Measurements from ENCODE around the gene PRCC. TPM values are rescaled to one million over a fixed set of nuclear protein-coding genes. Genes with fewer than 3 reads are reported as not detected.
A peak's percentile ranks its signal among the peaks of the same experiment; 100 is the strongest.

PRCC gene
- total and polyA plus RNA-seq, 2 of the 13 experiments (the other 11 are each of a cell fraction or from before 2014, with no cell fraction given): 24.2 to 40.5 TPM

DNA sequence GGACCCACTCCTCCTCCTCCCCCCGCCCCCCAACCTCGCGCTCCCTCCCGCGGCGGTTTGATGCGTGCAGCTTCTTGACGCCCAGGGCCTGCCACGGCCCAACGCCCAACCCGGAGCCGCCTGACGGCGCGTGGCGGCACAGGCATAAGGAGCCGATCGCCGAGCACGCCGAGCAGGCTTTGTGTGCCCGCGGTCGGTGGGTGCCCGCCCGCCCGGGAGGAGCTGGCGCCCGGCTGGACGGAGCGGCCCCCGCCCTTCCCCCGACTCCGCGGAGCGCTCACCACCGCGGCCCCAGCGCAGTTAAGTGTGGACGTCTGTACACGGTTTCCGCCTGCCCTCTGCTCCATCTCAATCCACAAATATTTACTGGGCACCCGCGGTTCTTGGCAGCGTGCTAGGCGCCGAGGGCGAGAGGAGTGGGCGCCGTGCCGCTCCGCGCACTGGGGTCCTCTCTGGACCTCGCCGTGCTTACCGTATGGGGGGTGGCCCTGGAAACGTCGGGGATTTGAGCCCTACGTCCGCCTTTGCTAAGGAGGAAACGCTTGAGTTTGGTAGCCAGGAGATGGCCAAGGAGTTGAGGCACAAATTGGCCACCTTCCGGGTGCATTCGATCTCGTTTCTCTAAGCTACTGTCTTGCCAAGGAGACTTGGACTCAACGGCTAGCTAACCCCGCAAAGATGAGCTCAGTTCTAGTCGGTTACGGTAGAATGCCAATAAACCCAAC lies 15.4 kb upstream of the PRCC start (continued):
- TF ChIP-seq, protein P1, sequence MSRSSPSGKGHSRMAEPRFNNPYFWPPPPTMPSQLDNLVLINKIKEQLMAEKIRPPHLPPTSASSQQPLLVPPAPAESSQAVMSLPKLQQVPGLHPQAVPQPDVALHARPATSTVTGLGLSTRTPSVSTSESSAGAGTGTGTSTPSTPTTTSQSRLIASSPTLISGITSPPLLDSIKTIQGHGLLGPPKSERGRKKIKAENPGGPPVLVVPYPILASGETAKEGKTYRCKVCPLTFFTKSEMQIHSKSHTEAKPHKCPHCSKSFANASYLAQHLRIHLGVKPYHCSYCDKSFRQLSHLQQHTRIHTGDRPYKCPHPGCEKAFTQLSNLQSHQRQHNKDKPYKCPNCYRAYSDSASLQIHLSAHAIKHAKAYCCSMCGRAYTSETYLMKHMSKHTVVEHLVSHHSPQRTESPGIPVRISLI (CRISPR knock-in tag; IDR thresholded peaks at IDR 0.05; ENCODE audit: borderline replicate concordance): no peak
- TF ChIP-seq, protein P2, sequence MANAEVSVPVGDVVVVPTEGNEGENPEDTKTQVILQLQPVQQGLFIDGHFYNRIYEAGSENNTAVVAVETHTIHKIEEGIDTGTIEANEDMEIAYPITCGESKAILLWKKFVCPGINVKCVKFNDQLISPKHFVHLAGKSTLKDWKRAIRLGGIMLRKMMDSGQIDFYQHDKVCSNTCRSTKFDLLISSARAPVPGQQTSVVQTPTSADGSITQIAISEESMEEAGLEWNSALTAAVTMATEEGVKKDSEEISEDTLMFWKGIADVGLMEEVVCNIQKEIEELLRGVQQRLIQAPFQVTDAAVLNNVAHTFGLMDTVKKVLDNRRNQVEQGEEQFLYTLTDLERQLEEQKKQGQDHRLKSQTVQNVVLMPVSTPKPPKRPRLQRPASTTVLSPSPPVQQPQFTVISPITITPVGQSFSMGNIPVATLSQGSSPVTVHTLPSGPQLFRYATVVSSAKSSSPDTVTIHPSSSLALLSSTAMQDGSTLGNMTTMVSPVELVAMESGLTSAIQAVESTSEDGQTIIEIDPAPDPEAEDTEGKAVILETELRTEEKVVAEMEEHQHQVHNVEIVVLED (CRISPR knock-in tag; IDR thresholded peaks at IDR 0.05; ENCODE audit: borderline replicate concordance): peak; percentile 86
- TF ChIP-seq AKAP8 (CRISPR knock-in tag; IDR thresholded peaks at IDR 0.05) (0 out of 2 replicates have a peak, but pooled peaks have one; percentile 44), BHLHE40 (IDR thresholded peaks at IDR 0.05; ENCODE audit: low read length) (peak; percentile 61; the same call in 1 of the 2 replicates), BRD4 (CRISPR knock-in tag; IDR thresholded peaks at IDR 0.05) (peak; percentile 60; the same call in 1 of the 2 replicates), MBD4 (IDR thresholded peaks at IDR 0.05; ENCODE audit: borderline replicate concordance, low read length) (no peak), CCDC6 (CRISPR knock-in tag; IDR thresholded peaks at IDR 0.05) (peak; percentile 57), GLI4 (CRISPR knock-in tag; IDR thresholded peaks at IDR 0.05; ENCODE audit: borderline replicate concordance) (no peak), ZNF674 (CRISPR knock-in tag; IDR thresholded peaks at IDR 0.05; ENCODE audit: low read depth) (no peak), ZNF749 (CRISPR knock-in tag; IDR thresholded peaks at IDR 0.05; ENCODE audit: borderline replicate concordance) (0 out of 2 replicates have a peak, but pooled peaks have one; percentile 64), KDM1A (CRISPR knock-in tag; IDR thresholded peaks at IDR 0.05) (no peak), IKZF4 (CRISPR knock-in tag; IDR thresholded peaks at IDR 0.05; ENCODE audit: borderline replicate concordance, low read depth, not compliant biosample characterization) (no peak), NR1H2 (CRISPR knock-in tag; IDR thresholded peaks at IDR 0.05; ENCODE audit: borderline replicate concordance, low read depth) (no peak), SSRP1 (CRISPR knock-in tag; IDR thresholded peaks at IDR 0.05) (no peak), THYN1 (CRISPR knock-in tag; IDR thresholded peaks at IDR 0.05; ENCODE audit: borderline replicate concordance, low read depth) (no peak), SMAD3 (CRISPR knock-in tag; IDR thresholded peaks at IDR 0.05) (no peak), HNF4A (CRISPR knock-in tag; IDR thresholded peaks at IDR 0.05) (no peak; the same call in 1 of the 2 replicates), ATAD3A (CRISPR knock-in tag; IDR thresholded peaks at IDR 0.05) (no peak), KLF12 (CRISPR knock-in tag; IDR thresholded peaks at IDR 0.05; ENCODE audit: borderline replicate concordance) (peak; percentile 90), ZNF180 (CRISPR knock-in tag; IDR thresholded peaks at IDR 0.05; ENCODE audit: borderline replicate concordance, low read depth) (no peak), ZNF256 (CRISPR knock-in tag; conservative IDR thresholded peaks at IDR 0.05) (no peak)
- TF ChIP-seq, protein P3, sequence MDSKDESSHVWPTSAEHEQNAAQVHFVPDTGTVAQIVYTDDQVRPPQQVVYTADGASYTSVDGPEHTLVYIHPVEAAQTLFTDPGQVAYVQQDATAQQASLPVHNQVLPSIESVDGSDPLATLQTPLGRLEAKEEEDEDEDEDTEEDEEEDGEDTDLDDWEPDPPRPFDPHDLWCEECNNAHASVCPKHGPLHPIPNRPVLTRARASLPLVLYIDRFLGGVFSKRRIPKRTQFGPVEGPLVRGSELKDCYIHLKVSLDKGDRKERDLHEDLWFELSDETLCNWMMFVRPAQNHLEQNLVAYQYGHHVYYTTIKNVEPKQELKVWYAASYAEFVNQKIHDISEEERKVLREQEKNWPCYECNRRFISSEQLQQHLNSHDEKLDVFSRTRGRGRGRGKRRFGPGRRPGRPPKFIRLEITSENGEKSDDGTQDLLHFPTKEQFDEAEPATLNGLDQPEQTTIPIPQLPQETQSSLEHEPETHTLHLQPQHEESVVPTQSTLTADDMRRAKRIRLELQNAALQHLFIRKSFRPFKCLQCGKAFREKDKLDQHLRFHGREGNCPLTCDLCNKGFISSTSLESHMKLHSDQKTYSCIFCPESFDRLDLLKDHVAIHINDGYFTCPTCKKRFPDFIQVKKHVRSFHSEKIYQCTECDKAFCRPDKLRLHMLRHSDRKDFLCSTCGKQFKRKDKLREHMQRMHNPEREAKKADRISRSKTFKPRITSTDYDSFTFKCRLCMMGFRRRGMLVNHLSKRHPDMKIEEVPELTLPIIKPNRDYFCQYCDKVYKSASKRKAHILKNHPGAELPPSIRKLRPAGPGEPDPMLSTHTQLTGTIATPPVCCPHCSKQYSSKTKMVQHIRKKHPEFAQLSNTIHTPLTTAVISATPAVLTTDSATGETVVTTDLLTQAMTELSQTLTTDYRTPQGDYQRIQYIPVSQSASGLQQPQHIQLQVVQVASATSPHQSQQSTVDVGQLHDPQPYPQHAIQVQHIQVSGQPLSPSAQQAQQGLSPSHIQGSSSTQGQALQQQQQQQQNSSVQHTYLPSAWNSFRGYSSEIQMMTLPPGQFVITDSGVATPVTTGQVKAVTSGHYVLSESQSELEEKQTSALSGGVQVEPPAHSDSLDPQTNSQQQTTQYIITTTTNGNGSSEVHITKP (CRISPR knock-in tag; IDR thresholded peaks at IDR 0.05; ENCODE audit: low read depth): no peak
- TF ChIP-seq, protein P4, sequence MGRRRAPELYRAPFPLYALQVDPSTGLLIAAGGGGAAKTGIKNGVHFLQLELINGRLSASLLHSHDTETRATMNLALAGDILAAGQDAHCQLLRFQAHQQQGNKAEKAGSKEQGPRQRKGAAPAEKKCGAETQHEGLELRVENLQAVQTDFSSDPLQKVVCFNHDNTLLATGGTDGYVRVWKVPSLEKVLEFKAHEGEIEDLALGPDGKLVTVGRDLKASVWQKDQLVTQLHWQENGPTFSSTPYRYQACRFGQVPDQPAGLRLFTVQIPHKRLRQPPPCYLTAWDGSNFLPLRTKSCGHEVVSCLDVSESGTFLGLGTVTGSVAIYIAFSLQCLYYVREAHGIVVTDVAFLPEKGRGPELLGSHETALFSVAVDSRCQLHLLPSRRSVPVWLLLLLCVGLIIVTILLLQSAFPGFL (CRISPR knock-in tag; IDR thresholded peaks at IDR 0.05): no peak
